Gastrocnemius medialis (tissue), 4 donors: ENCODE results near the gene PLIN1. TPM values are rescaled to one million over a fixed set of nuclear protein-coding genes. Genes with fewer than 3 reads are reported as not detected.

Experiments
- ATAC-seq, 2 donors: fragments of 150-250 bp; one replicate each; pipeline ENCODE4 v1.9.1; 2016
- DNase-seq, 2 donors: peaks; one replicate each; pipeline ENCODE4 v3.0.0-alpha.2; 2019
- H3K27ac ChIP-seq, 4 donors: fragments of 200-600 bp; sonication (generic); 1 replicate in 1 of 4; 2 replicates in 3 of 4; pipeline ENCODE4 v1.5.1; 2016 to 2018; ENCODE audit warnings: mild to moderate bottlenecking in 2 of 4, moderate library complexity in 1 of 4
- H3K27me3 ChIP-seq, 3 donors: fragments of 200-600 bp; sonication (generic) in 2 of 3; 1 replicate in 1 of 3; 2 replicates in 2 of 3; pipeline versions ENCODE4 v1.5.1 to v1.6.0; 2016 to 2019; ENCODE audit warnings: mild to moderate bottlenecking in 1 of 3, moderate library complexity in 1 of 3
- H3K36me3 ChIP-seq, 2 donors: fragments of 200-600 bp; sonication (generic) in 1 of 2; one replicate each; pipeline ENCODE4 v1.5.1; 2017 to 2018
- H3K4me1 ChIP-seq, 2 donors: fragments of 200-600 bp; sonication (generic) in 1 of 2; one replicate each; pipeline ENCODE4 v1.5.1; 2016 to 2017; ENCODE audit warnings: mild to moderate bottlenecking in 2 of 2
- H3K4me3 ChIP-seq, 4 donors: fragments of 200-600 bp; sonication (generic) in 3 of 4; 1 replicate in 1 of 4; 2 replicates in 3 of 4; pipeline ENCODE4 v1.5.1; 2016 to 2019; ENCODE audit warnings: mild to moderate bottlenecking in 2 of 4
- H3K9me3 ChIP-seq, 3 donors: fragments of 200-600 bp; sonication (generic) in 2 of 3; 1 replicate in 1 of 3; 2 replicates in 2 of 3; pipeline ENCODE4 v1.5.1; 2016 to 2019
- CTCF ChIP-seq, 5 experiments: fragments of 450-650 bp in 3 of 5; fragments of 200-600 bp in 2 of 5; sonication (generic) in 2 of 5; IDR thresholded peaks in 4 of 5; conservative IDR thresholded peaks in 1 of 5; 1 replicate in 4 of 5; 2 replicates in 1 of 5; pipeline ENCODE4 v1.5.1; 2016 to 2019; ENCODE audit warnings: antibody characterized with exemption in 5 of 5, mild to moderate bottlenecking in 3 of 5, moderate library complexity in 3 of 5
- POLR2A ChIP-seq, 2 donors: fragments of 450-650 bp; IDR thresholded peaks; one replicate each; pipeline ENCODE4 v1.6.1; 2017; ENCODE audit warnings: antibody characterized with exemption in 2 of 2, mild to moderate bottlenecking in 2 of 2, moderate library complexity in 2 of 2
- in situ Hi-C, 4 donors: fragments of 200-750 bp; cut with MboI; loops; one replicate each; pipeline versions ENCODE4 v1.15.0 to v1.8.0; 2017; ENCODE audit warnings: low sequenced_read_pairs in 4 of 4
- intact Hi-C: fragments of 100-400 bp; cut with DNase I; formaldehyde crosslinking; loops from one replicate; pipeline ENCODE4 v1.15.1; 2023; ENCODE audit warnings: low total_unique reads
- total RNA-seq, 4 donors: library from RNA; depleted of rRNA; stranded (reverse); fragments of >200 nt; gene quantifications; one replicate each; pipeline versions ENCODE4 v1.1.0 to v1.2.3, GENCODE V29; 2016

Gene PLIN1
- total RNA-seq, 4 donors from 2014 or later, result 1.8 to 17.9 (median 6.3) TPM

- H3K4me3 ChIP-seq, result no peak overlapping the region
- intact Hi-C loops, result loop anchor here (10.0 kb wide), 2 partner anchors 388 to 772 kb away; partner anchors contain the start of gene MFGE8
- H3K4me1 ChIP-seq, result peaks cover 17 to 21% of the 10 kb centered on the region in 2 donors
- H3K27ac ChIP-seq, result no peak overlapping the region
- H3K9me3 ChIP-seq, result no peaks in the 10 kb centered on the region
- H3K36me3 ChIP-seq, result no peaks in the 10 kb centered on the region
- TF ChIP-seq POLR2A (IDR thresholded peaks at IDR 0.05) (no peak), CTCF (IDR thresholded peaks at IDR 0.05 in 4 of 5, conservative IDR thresholded peaks at IDR 0.05 in 1 of 5) (no peak)
- no peaks in the 10 kb centered on the region for H3K27me3 ChIP-seq
- ATAC-seq (no peak), DNase-seq (no peak)
- in situ Hi-C loops, result no loop called here
Observed at GRCh38 chr15:89686522-89686921, 7.4 kb upstream of the PLIN1 start.

GRCh38 chr15:89685995-89686394 is 6.8 kb upstream of the PLIN1 start:
- ATAC-seq (no peak), DNase-seq (no peak)
- TF ChIP-seq CTCF (IDR thresholded peaks at IDR 0.05 in 4 of 5, conservative IDR thresholded peaks at IDR 0.05 in 1 of 5) (no peak), POLR2A (IDR thresholded peaks at IDR 0.05) (no peak)
- peaks cover 22 to 25% of the 10 kb centered on the region in 2 donors for H3K4me1 ChIP-seq
- H3K4me3 ChIP-seq, result no peak overlapping the region
- no peak overlapping the region for H3K27ac ChIP-seq
- in situ Hi-C loops, result no loop called here
- H3K36me3 ChIP-seq, result no peaks in the 10 kb centered on the region
- no peaks in the 10 kb centered on the region for H3K27me3 ChIP-seq
- intact Hi-C loops, result loop anchor here (10.0 kb wide), 2 partner anchors 389 to 771 kb away; partner anchors contain the start of gene MFGE8
- H3K9me3 ChIP-seq, result no peaks in the 10 kb centered on the region

GRCh38 chr15:89681146-89681545 is 2.0 kb upstream of the PLIN1 start:
- no peak for TF ChIP-seq CTCF (IDR thresholded peaks at IDR 0.05 in 4 of 5, conservative IDR thresholded peaks at IDR 0.05 in 1 of 5)
- TF ChIP-seq POLR2A (IDR thresholded peaks at IDR 0.05), result no peak
- Histone ChIP-seq H3K4me1 (peaks cover 28 to 36% of the 10 kb centered on the region in 2 donors), H3K36me3 (no peaks in the 10 kb centered on the region), H3K9me3 (no peaks in the 10 kb centered on the region), H3K27ac (peak overlapping the region; percentile 50 to 84 (median 78)), H3K27me3 (no peaks in the 10 kb centered on the region), H3K4me3 (no peak overlapping the region)
- in situ Hi-C loops, result no loop called here
- DNase-seq (no peak), ATAC-seq (no peak)
- intact Hi-C loops, result loop anchor here (10.0 kb wide), 2 partner anchors 394 to 766 kb away; partner anchors contain the start of gene MFGE8

GRCh38 chr15:89680282-89680873 is 1.2 kb upstream of the PLIN1 start:
- peak overlapping the region; percentile 50 to 84 (median 78) for H3K27ac ChIP-seq
- DNase-seq (peak; percentile 77 to 82), ATAC-seq (peak; percentile 99)
- no peaks in the 10 kb centered on the region for H3K36me3 ChIP-seq
- peaks cover 28 to 36% of the 10 kb centered on the region in 2 donors for H3K4me1 ChIP-seq
- no peaks in the 10 kb centered on the region for H3K27me3 ChIP-seq
- TF ChIP-seq POLR2A (IDR thresholded peaks at IDR 0.05) (no peak), CTCF (IDR thresholded peaks at IDR 0.05 in 4 of 5, conservative IDR thresholded peaks at IDR 0.05 in 1 of 5) (no peak)
- intact Hi-C loops, result loop anchor here (10.0 kb wide), 2 partner anchors 394 to 766 kb away; partner anchors contain the start of gene MFGE8
- H3K4me3 ChIP-seq, result no peak overlapping the region
- in situ Hi-C loops, result no loop called here
- H3K9me3 ChIP-seq, result no peaks in the 10 kb centered on the region
